SK-N-SH treated with all-trans-retinoic acid at 6 μM for 48 hours (cell line): Measurements from ENCODE around the gene PIK3CD.

Experiments used
- ATAC-seq: fragments of 200-7000 bp; cut with Tn5 transposase; 3 replicates; pipeline ENCODE4 v1.9.1; 2020; ENCODE audit warnings: mild to moderate bottlenecking, moderate library complexity
- ARNTL ChIP-seq: fragments of 450-650 bp; formaldehyde crosslinking; IDR thresholded peaks from 2 replicates; pipeline ENCODE4 v1.5.0; 2020; ENCODE audit warnings: low read depth, mild to moderate bottlenecking, moderate library complexity, borderline replicate concordance
- BACH2 ChIP-seq: fragments of 250-450 bp; sonication (Bioruptor Pico); IDR thresholded peaks from 2 replicates; pipeline ENCODE4 v1.9.0; 2021; ENCODE audit warnings: mild to moderate bottlenecking, borderline replicate concordance
- CSDC2 ChIP-seq: fragments of 250-450 bp; sonication (Bioruptor Pico); IDR thresholded peaks from 2 replicates; pipeline ENCODE4 v1.5.0; 2020; ENCODE audit warnings: mild to moderate bottlenecking, moderate library complexity
- GLIS3 ChIP-seq: fragments of 250-450 bp; sonication (Bioruptor Pico); IDR thresholded peaks from 2 replicates; pipeline ENCODE4 v1.5.0; 2020; ENCODE audit warnings: mild to moderate bottlenecking, moderate library complexity
- ISL1 ChIP-seq: fragments of 250-450 bp; sonication (Bioruptor Pico); IDR thresholded peaks from 2 replicates; pipeline ENCODE4 v2.1.2; 2022; ENCODE audit warnings: mild to moderate bottlenecking, moderate library complexity
- OSR1 ChIP-seq: fragments of 250-450 bp; sonication (Bioruptor Pico); IDR thresholded peaks from 2 replicates; pipeline ENCODE4 v1.8.0; 2022; ENCODE audit warnings: moderate library complexity, mild to moderate bottlenecking, inconsistent platforms
- PATZ1 ChIP-seq: fragments of 250-450 bp; sonication (Bioruptor Pico); IDR thresholded peaks from 2 replicates; pipeline ENCODE4 v1.8.0; 2020; ENCODE audit warnings: mild to moderate bottlenecking, moderate library complexity, borderline replicate concordance
- PPARA ChIP-seq: fragments of 250-450 bp; sonication (Bioruptor Pico); IDR thresholded peaks from 2 replicates; pipeline ENCODE4 v1.5.0; 2020; ENCODE audit warnings: mild to moderate bottlenecking, borderline replicate concordance
- RARB ChIP-seq: fragments of 250-450 bp; sonication (Bioruptor Pico); IDR thresholded peaks from 2 replicates; pipeline ENCODE4 v1.8.0; 2021; ENCODE audit warnings: mild to moderate bottlenecking, moderate library complexity
- SNAI2 ChIP-seq: fragments of 250-450 bp; sonication (Bioruptor Pico); IDR thresholded peaks from 2 replicates; pipeline ENCODE4 v1.5.0; 2020; ENCODE audit warnings: mild to moderate bottlenecking, moderate library complexity
- TOX ChIP-seq: fragments of 250-450 bp; sonication (Bioruptor Pico); IDR thresholded peaks from 2 replicates; pipeline ENCODE4 v1.8.0; 2021; ENCODE audit warnings: mild to moderate bottlenecking, moderate library complexity, borderline replicate concordance
- TSHZ2 ChIP-seq: fragments of 250-450 bp; sonication (Bioruptor Pico); IDR thresholded peaks from 2 replicates; pipeline ENCODE4 v1.5.0; 2020; ENCODE audit warnings: mild to moderate bottlenecking, moderate library complexity
- ZC3H10 ChIP-seq: fragments of 250-450 bp; sonication (Bioruptor Pico); IDR thresholded peaks from 2 replicates; pipeline ENCODE4 v1.5.1; 2021; ENCODE audit warnings: mild to moderate bottlenecking, moderate library complexity
- ZFP3 ChIP-seq: fragments of 250-450 bp; sonication (Bioruptor Pico); IDR thresholded peaks from 2 replicates; pipeline ENCODE4 v1.5.0; 2020; ENCODE audit warnings: mild to moderate bottlenecking, moderate library complexity
- ZNF565 ChIP-seq: fragments of 450-650 bp; formaldehyde crosslinking; conservative IDR thresholded peaks from 2 replicates; pipeline ENCODE4 v1.5.0; 2020; ENCODE audit warnings: low read depth, mild to moderate bottlenecking, moderate library complexity
- ZNF8 ChIP-seq: fragments of 450-650 bp; formaldehyde crosslinking; IDR thresholded peaks from 2 replicates; pipeline ENCODE4 v1.5.0; 2020; ENCODE audit warnings: mild to moderate bottlenecking, moderate library complexity
- TF ChIP-seq, protein P1 (sequence below): fragments of 250-450 bp; sonication (Bioruptor Pico); IDR thresholded peaks from 2 replicates; pipeline ENCODE4 v1.8.0; 2021; ENCODE audit warnings: low read depth, mild to moderate bottlenecking, moderate library complexity, borderline replicate concordance
- TF ChIP-seq, protein P2 (sequence below): fragments of 250-450 bp; sonication (Bioruptor Pico); IDR thresholded peaks from 2 replicates; pipeline ENCODE4 v1.5.1; 2020; ENCODE audit warnings: low read depth, mild to moderate bottlenecking, moderate library complexity

Gene PIK3CD

GRCh38 chr1:9737671-9738070 is 86.1 kb downstream of the PIK3CD start (continued):
- TF ChIP-seq ISL1 (CRISPR knock-in tag) (no peak), OSR1 (CRISPR knock-in tag) (no peak), TOX (no peak)
- TF ChIP-seq, protein P1, sequence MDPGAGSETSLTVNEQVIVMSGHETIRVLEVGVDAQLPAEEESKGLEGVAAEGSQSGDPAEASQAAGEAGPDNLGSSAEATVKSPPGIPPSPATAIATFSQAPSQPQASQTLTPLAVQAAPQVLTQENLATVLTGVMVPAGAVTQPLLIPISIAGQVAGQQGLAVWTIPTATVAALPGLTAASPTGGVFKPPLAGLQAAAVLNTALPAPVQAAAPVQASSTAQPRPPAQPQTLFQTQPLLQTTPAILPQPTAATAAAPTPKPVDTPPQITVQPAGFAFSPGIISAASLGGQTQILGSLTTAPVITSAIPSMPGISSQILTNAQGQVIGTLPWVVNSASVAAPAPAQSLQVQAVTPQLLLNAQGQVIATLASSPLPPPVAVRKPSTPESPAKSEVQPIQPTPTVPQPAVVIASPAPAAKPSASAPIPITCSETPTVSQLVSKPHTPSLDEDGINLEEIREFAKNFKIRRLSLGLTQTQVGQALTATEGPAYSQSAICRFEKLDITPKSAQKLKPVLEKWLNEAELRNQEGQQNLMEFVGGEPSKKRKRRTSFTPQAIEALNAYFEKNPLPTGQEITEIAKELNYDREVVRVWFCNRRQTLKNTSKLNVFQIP (CRISPR knock-in tag): no peak

DNA sequence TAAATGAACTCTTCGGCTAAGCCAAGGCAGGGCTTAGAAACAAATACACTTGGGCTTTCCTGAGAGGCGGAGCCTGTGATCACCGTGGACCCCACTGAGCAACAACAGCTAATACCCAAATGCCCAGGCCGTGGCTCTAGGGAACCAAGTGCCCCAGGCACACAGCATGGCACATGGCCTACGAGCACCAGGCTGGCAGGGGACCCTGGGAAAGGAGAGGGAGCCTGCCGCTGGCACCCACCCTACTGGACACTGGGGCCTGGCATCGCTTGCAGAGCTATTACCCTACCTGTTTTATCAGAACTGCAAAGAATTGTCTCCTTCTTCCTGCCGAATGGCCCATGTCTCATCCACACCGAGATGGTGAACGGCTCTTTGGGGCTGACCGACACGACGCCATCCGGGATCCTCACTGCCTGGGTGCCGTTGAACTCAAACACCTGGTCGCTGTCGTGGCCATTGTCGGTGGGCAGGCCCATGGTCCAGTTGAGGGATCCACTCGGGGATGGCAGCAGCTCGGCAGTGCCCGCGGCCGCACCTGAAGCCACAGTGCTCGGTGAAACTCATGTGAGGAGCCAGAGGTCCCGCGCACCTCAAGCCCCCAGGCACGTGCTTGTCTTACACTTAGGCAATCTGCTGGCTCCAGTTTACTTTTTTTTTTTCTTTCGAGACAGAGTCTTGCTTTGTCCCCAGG is 92.7 kb downstream of the PIK3CD start:
- TF ChIP-seq PATZ1 (CRISPR knock-in tag) (no peak), ZC3H10 (CRISPR knock-in tag) (no peak), ZNF565 (CRISPR knock-in tag) (no peak), BACH2 (no peak), ISL1 (CRISPR knock-in tag) (no peak), SNAI2 (no peak), GLIS3 (no peak), RARB (CRISPR knock-in tag) (no peak), ARNTL (CRISPR knock-in tag) (no peak), ZNF8 (CRISPR knock-in tag) (no peak), CSDC2 (no peak)
- TF ChIP-seq, protein P1 (CRISPR knock-in tag): no peak
- ATAC-seq: no peak

GRCh38 chr1:9746211-9746610 is 94.7 kb downstream of the PIK3CD start:
- no peak for TF ChIP-seq PPARA (CRISPR knock-in tag)
- TF ChIP-seq, protein P2, sequence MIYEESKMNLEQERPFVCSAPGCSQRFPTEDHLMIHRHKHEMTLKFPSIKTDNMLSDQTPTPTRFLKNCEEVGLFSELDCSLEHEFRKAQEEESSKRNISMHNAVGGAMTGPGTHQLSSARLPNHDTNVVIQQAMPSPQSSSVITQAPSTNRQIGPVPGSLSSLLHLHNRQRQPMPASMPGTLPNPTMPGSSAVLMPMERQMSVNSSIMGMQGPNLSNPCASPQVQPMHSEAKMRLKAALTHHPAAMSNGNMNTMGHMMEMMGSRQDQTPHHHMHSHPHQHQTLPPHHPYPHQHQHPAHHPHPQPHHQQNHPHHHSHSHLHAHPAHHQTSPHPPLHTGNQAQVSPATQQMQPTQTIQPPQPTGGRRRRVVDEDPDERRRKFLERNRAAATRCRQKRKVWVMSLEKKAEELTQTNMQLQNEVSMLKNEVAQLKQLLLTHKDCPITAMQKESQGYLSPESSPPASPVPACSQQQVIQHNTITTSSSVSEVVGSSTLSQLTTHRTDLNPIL: no peak
- no peak for TF ChIP-seq BACH2
- no peak for TF ChIP-seq SNAI2
- no peak for TF ChIP-seq TSHZ2 (CRISPR knock-in tag)
- TF ChIP-seq, all 23 proteins: peak for 0
- no peak for ATAC-seq

DNA sequence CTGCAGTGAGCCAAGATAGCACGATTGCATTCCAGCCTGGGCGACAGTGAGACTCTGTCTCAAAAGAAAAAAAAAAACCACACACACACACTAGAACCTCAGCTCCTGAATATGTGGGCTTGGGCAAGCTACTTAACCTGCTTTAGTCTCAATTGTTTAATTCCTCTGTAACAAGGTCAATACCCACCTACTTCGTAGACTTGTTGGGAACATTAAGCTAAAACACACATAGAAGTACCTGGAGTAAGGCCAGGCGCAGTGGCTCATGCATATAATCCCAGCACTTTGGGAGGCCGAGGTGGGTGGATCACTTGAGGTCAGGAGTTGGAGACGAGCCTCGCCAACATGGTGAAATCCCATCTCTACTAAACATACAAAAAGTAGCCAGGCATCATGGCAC is 95.1 kb downstream of the PIK3CD start:
- ATAC-seq: no peak
- TF ChIP-seq, protein P1 (CRISPR knock-in tag): no peak
- no peak for TF ChIP-seq ZC3H10 (CRISPR knock-in tag)
- TF ChIP-seq, protein P2: no peak
- no peak for TF ChIP-seq ZFP3 (CRISPR knock-in tag)
- TF ChIP-seq BACH2: no peak
- TF ChIP-seq CSDC2: no peak
- no peak for TF ChIP-seq ARNTL (CRISPR knock-in tag)
- TF ChIP-seq TSHZ2 (CRISPR knock-in tag): no peak
